PC-9 (cell line): ENCODE results near the gene PLRG1. TPM values are rescaled to one million over a fixed set of nuclear protein-coding genes. Genes with fewer than 3 reads are reported as not detected.

Experiments
- BruUV-seq: library from RNA; stranded (reverse); fragments of 400-500 nt; replicated peaks from 2 replicates; lab custom pipeline; 2021; lab: Mats Ljungman, UMichigan
- CTCF ChIA-PET: fragments of 300-600 bp; sonication (Branson Sonifier 250); formaldehyde crosslinking; loops from one replicate; lab custom pipeline; 2022; ENCODE audit warnings: antibody characterized with exemption; lab: Charles Lee
- POLR2A ChIA-PET: fragments of 300-600 bp; sonication (Branson Sonifier 250); formaldehyde crosslinking; loops from one replicate; lab custom pipeline; 2022; ENCODE audit warnings: antibody characterized with exemption; ENCODE audit not compliant: unreplicated experiment; lab: Charles Lee
- DNase-seq, 2 experiments: peaks; one replicate each; pipeline versions ENCODE4 v3.0.0 to v3.0.0-alpha.2; 2015 to 2022; ENCODE audit warnings: mixed read lengths in 1 of 2
- H2AFZ ChIP-seq: fragments of 200-600 bp; sonication (generic); 2 replicates; pipeline ENCODE4 v1.8.1; 2017; ENCODE audit warnings: antibody characterized with exemption
- H3F3A ChIP-seq: fragments of 200-600 bp; sonication (generic); 2 replicates; pipeline ENCODE4 v1.8.1; 2017; ENCODE audit warnings: antibody characterized with exemption, mild to moderate bottlenecking, low read depth; ENCODE audit not compliant: insufficient read depth
- H3K27ac ChIP-seq: fragments of 200-600 bp; sonication (generic); 2 replicates; pipeline ENCODE4 v1.6.1; 2016; ENCODE audit warnings: mixed run types
- H3K27me3 ChIP-seq: fragments of 200-600 bp; sonication (generic); 2 replicates; pipeline ENCODE4 v1.6.1; 2016; ENCODE audit warnings: low read depth, mixed run types; ENCODE audit not compliant: insufficient read depth
- H3K36me3 ChIP-seq: fragments of 200-600 bp; sonication (generic); 2 replicates; pipeline ENCODE4 v1.6.1; 2016; ENCODE audit warnings: low read depth, mixed run types
- H3K4me1 ChIP-seq: fragments of 200-600 bp; sonication (generic); replicated peaks from 2 replicates; pipeline ENCODE4 v1.6.1; 2016; ENCODE audit warnings: mixed run types; ENCODE audit not compliant: insufficient read depth
- H3K4me2 ChIP-seq: fragments of 200-600 bp; sonication (generic); 2 replicates; pipeline ENCODE4 v1.6.1; 2017; ENCODE audit warnings: mixed run types
- H3K4me3 ChIP-seq: fragments of 200-600 bp; sonication (generic); 2 replicates; pipeline ENCODE4 v1.6.1; 2016; ENCODE audit warnings: mixed run types
- H3K79me2 ChIP-seq: fragments of 200-600 bp; sonication (generic); 2 replicates; pipeline ENCODE4 v1.6.1; 2017; ENCODE audit warnings: low read depth, mixed run types
- H3K9me2 ChIP-seq: fragments of 200-600 bp; sonication (generic); 2 replicates; pipeline ENCODE4 v1.8.1; 2017; ENCODE audit warnings: mild to moderate bottlenecking; ENCODE audit not compliant: insufficient read depth
- H3K9me3 ChIP-seq: fragments of 200-600 bp; sonication (generic); 2 replicates; pipeline ENCODE4 v1.8.1; 2016; ENCODE audit warnings: low read depth; ENCODE audit not compliant: insufficient read depth
- H4K20me1 ChIP-seq: fragments of 200-600 bp; sonication (generic); 2 replicates; pipeline ENCODE4 v1.8.1; 2017; ENCODE audit not compliant: insufficient read depth
- EZH2 ChIP-seq: fragments of 200-600 bp; sonication (generic); IDR thresholded peaks from 2 replicates; pipeline ENCODE4 v1.8.0; 2017; ENCODE audit warnings: antibody characterized with exemption, low read depth
- intact Hi-C: fragments of 100-400 bp; cut with micrococcal nuclease; formaldehyde crosslinking; loops from one replicate; pipeline ENCODE4 v1.10.0; 2022; ENCODE audit not compliant: unreplicated experiment
- total RNA-seq: library from RNA; stranded (reverse); gene quantifications from 2 replicates; pipeline ENCODE4 v1.2.3, GENCODE V29; 2021
- TF ChIP-seq, protein P1 (sequence below): fragments of 200-600 bp; sonication (generic); conservative IDR thresholded peaks from 2 replicates; pipeline ENCODE4 v1.6.1; 2017; ENCODE audit warnings: mixed run types, antibody characterized with exemption, mild to moderate bottlenecking, moderate library complexity

PLRG1 gene
- total RNA-seq, 1 experiment from 2014 or later = 80.7 TPM

DNA sequence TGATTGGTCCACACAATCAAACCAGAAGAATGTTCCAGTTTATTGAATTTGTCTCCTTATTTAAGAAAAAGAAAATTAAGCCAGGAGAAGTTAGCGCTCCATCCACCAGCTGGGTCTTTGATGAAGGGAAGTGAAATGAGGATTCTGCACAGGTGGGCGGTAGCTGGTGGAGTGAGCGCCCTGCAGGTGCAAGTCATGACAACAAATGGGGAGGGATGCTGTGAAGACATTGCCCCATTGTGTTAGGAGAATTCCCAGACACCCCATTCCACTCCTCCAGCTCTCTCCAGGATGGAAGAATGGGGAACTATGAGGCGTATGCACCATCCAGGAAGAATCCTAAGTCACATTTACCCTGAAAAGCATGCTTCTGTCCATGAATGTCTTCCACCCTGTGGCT, 22.9 kb downstream of the PLRG1 start:
- no TSS peak for BruUV-seq
- Histone ChIP-seq H3K36me3 (no peaks in the 10 kb centered on the region), H3K4me2 (no peak overlapping the region), H3K27me3 (no peaks in the 10 kb centered on the region), H3F3A (no peaks in the 10 kb centered on the region), H3K9me2 (no peaks in the 10 kb centered on the region), H3K27ac (no peak overlapping the region), H3K9me3 (no peaks in the 10 kb centered on the region), H3K4me3 (no peak overlapping the region), H2AFZ (no peak overlapping the region), H4K20me1 (no peaks in the 10 kb centered on the region), H3K79me2 (no peaks in the 10 kb centered on the region), H3K4me1 (no peaks in the 10 kb centered on the region)
- ChIA-PET CTCF (no interaction called here), POLR2A (no interaction called here)
- no peak for DNase-seq
- TF ChIP-seq EZH2 = no peak
- TF ChIP-seq, protein P1, sequence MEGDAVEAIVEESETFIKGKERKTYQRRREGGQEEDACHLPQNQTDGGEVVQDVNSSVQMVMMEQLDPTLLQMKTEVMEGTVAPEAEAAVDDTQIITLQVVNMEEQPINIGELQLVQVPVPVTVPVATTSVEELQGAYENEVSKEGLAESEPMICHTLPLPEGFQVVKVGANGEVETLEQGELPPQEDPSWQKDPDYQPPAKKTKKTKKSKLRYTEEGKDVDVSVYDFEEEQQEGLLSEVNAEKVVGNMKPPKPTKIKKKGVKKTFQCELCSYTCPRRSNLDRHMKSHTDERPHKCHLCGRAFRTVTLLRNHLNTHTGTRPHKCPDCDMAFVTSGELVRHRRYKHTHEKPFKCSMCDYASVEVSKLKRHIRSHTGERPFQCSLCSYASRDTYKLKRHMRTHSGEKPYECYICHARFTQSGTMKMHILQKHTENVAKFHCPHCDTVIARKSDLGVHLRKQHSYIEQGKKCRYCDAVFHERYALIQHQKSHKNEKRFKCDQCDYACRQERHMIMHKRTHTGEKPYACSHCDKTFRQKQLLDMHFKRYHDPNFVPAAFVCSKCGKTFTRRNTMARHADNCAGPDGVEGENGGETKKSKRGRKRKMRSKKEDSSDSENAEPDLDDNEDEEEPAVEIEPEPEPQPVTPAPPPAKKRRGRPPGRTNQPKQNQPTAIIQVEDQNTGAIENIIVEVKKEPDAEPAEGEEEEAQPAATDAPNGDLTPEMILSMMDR = no peak
- intact Hi-C loops = no loop called here

DNA sequence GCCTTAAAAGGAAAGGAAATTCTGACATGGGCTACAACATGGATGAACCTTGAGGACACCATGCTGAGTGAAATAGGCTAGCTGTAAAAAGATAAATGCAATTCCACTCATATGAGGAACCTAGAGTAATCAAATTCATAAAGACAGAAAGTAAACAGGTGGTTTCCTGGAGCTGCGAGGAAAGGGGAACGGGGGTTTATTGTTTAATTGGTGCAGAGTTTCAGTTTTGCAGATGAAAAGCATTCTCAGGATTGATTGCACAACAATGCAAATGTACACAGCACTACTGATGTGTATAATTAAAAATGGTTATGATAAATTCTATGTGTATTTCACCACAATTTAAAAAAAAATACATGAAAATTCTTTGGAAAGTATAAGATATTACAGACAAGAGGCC, 24.0 kb downstream of the PLRG1 start:
- Histone ChIP-seq H2AFZ (no peak overlapping the region), H3K27me3 (no peaks in the 10 kb centered on the region), H3F3A (no peaks in the 10 kb centered on the region), H4K20me1 (no peaks in the 10 kb centered on the region), H3K27ac (no peak overlapping the region), H3K4me2 (no peak overlapping the region), H3K79me2 (no peaks in the 10 kb centered on the region), H3K4me1 (no peaks in the 10 kb centered on the region), H3K9me3 (no peaks in the 10 kb centered on the region), H3K36me3 (no peaks in the 10 kb centered on the region), H3K4me3 (no peak overlapping the region), H3K9me2 (no peaks in the 10 kb centered on the region)
- CTCF ChIA-PET = no interaction called here
- POLR2A ChIA-PET = no interaction called here
- TF ChIP-seq EZH2 = no peak
- TF ChIP-seq, protein P1 = no peak
- no peak for DNase-seq
- BruUV-seq = no TSS peak
- intact Hi-C loops = no loop called here

DNA sequence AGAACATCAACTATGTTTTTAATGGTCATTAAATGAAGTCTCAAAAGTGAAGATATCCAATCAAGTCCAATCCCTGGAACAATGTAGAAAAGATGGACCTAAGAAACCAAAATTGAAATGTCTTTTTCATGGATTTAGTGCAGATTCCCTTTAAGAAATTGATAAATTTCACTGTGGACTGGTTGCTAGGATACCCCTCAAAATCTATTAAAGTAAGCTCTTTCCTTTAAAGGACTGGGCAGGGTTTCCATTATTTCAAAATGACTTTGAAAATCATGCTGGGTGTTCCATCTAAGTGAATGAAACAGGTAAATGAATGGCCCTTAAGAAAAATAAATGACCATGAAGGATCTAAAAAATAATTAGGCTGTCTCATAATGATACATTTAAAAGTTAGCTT, 28.6 kb downstream of the PLRG1 start:
- intact Hi-C loops = no loop called here
- BruUV-seq = no TSS peak
- TF ChIP-seq, protein P1 = no peak
- no peak for TF ChIP-seq EZH2
- Histone ChIP-seq H3K36me3 (no peaks in the 10 kb centered on the region), H3F3A (no peaks in the 10 kb centered on the region), H3K79me2 (no peaks in the 10 kb centered on the region), H3K9me3 (no peaks in the 10 kb centered on the region), H2AFZ (no peak overlapping the region), H3K27me3 (no peaks in the 10 kb centered on the region), H3K4me3 (no peak overlapping the region), H3K4me2 (no peak overlapping the region), H3K9me2 (no peaks in the 10 kb centered on the region), H3K27ac (no peak overlapping the region), H4K20me1 (no peaks in the 10 kb centered on the region), H3K4me1 (no peaks in the 10 kb centered on the region)
- no peak for DNase-seq
- ChIA-PET CTCF (no interaction called here), POLR2A (no interaction called here)
